Measurements from ENCODE around the gene ARID1B. TPM values are rescaled to one million over a fixed set of nuclear protein-coding genes. Genes with fewer than 3 reads are reported as not detected.
A peak's percentile ranks its signal among the peaks of the same experiment; 100 is the strongest.

ARID1B gene
- polyA plus RNA-seq, 1 donor, result 48.5 TPM

- no peak for DNase-seq
- Histone ChIP-seq H3K36me3 (ENCODE audit: control insufficient read depth, insufficient read depth, low read length) (no peaks in the 10 kb centered on the region), H3K27ac (ENCODE audit: low read length) (no peak overlapping the region), H3K4me1 (ENCODE audit: control insufficient read depth, insufficient read depth, low read length) (no peaks in the 10 kb centered on the region), H3K4me3 (ENCODE audit: low read length) (no peak overlapping the region), H3K27me3 (ENCODE audit: control insufficient read depth, insufficient read depth, low read length) (no peaks in the 10 kb centered on the region), H3K9me3 (ENCODE audit: control insufficient read depth, low read depth, low read length) (no peaks in the 10 kb centered on the region)
- WGBS (ENCODE audit: insufficient coverage, low lambda C conversion rate), result no CpG with 5 or more reads among the region's 6 CpGs
Observed at GRCh38 chr6:156887623-156888269, 110.6 kb downstream of the ARID1B start.

GRCh38 chr6:156889469-156889868 lies 112.3 kb downstream of the ARID1B start:
- no peak for DNase-seq
- H3K4me1 ChIP-seq (ENCODE audit: control insufficient read depth, insufficient read depth, low read length), result no peaks in the 10 kb centered on the region
- WGBS (ENCODE audit: insufficient coverage, low lambda C conversion rate), result 100% methylated on average over 2 of the region's 6 CpGs
- no peak overlapping the region for H3K4me3 ChIP-seq (ENCODE audit: low read length)
- no peak overlapping the region for H3K27ac ChIP-seq (ENCODE audit: low read length)
- H3K36me3 ChIP-seq (ENCODE audit: control insufficient read depth, insufficient read depth, low read length), result no peaks in the 10 kb centered on the region
- H3K27me3 ChIP-seq (ENCODE audit: control insufficient read depth, insufficient read depth, low read length), result no peaks in the 10 kb centered on the region
- H3K9me3 ChIP-seq (ENCODE audit: control insufficient read depth, low read depth, low read length), result no peaks in the 10 kb centered on the region

GRCh38 chr6:156889986-156890385 lies 112.8 kb downstream of the ARID1B start:
- H3K27ac ChIP-seq (ENCODE audit: low read length), result no peak overlapping the region
- no peak for DNase-seq
- H3K27me3 ChIP-seq (ENCODE audit: control insufficient read depth, insufficient read depth, low read length), result no peaks in the 10 kb centered on the region
- no peaks in the 10 kb centered on the region for H3K4me1 ChIP-seq (ENCODE audit: control insufficient read depth, insufficient read depth, low read length)
- no peak overlapping the region for H3K4me3 ChIP-seq (ENCODE audit: low read length)
- WGBS (ENCODE audit: insufficient coverage, low lambda C conversion rate), result 83% methylated on average over 2 of the region's 3 CpGs
- H3K36me3 ChIP-seq (ENCODE audit: control insufficient read depth, insufficient read depth, low read length), result no peaks in the 10 kb centered on the region
- H3K9me3 ChIP-seq (ENCODE audit: control insufficient read depth, low read depth, low read length), result no peaks in the 10 kb centered on the region

- 73% methylated on average over 2 of the region's 2 CpGs for WGBS (ENCODE audit: insufficient coverage, low lambda C conversion rate)
- H3K36me3 ChIP-seq (ENCODE audit: control insufficient read depth, insufficient read depth, low read length), result no peaks in the 10 kb centered on the region
- no peak overlapping the region for H3K4me3 ChIP-seq (ENCODE audit: low read length)
- H3K27me3 ChIP-seq (ENCODE audit: control insufficient read depth, insufficient read depth, low read length), result no peaks in the 10 kb centered on the region
- no peak for DNase-seq
- H3K4me1 ChIP-seq (ENCODE audit: control insufficient read depth, insufficient read depth, low read length), result no peaks in the 10 kb centered on the region
- no peaks in the 10 kb centered on the region for H3K9me3 ChIP-seq (ENCODE audit: control insufficient read depth, low read depth, low read length)
- H3K27ac ChIP-seq (ENCODE audit: low read length), result no peak overlapping the region
Observed at GRCh38 chr6:156890627-156891314, 113.6 kb downstream of the ARID1B start.

- 100% methylated on average over 1 of the region's 13 CpGs for WGBS (ENCODE audit: insufficient coverage, low lambda C conversion rate)
- H3K4me3 ChIP-seq (ENCODE audit: low read length), result no peak overlapping the region
- H3K9me3 ChIP-seq (ENCODE audit: control insufficient read depth, low read depth, low read length), result no peaks in the 10 kb centered on the region
Observed at GRCh38 chr6:156897907-156898531, 120.8 kb downstream of the ARID1B start.

GRCh38 chr6:156899071-156899470 lies 121.9 kb downstream of the ARID1B start:
- WGBS (ENCODE audit: insufficient coverage, low lambda C conversion rate), result no CpG with 5 or more reads among the region's 4 CpGs
- Histone ChIP-seq H3K27me3 (ENCODE audit: control insufficient read depth, insufficient read depth, low read length) (no peaks in the 10 kb centered on the region), H3K4me3 (ENCODE audit: low read length) (no peak overlapping the region), H3K36me3 (ENCODE audit: control insufficient read depth, insufficient read depth, low read length) (peaks cover 5% of the 10 kb centered on the region), H3K27ac (ENCODE audit: low read length) (no peak overlapping the region), H3K9me3 (ENCODE audit: control insufficient read depth, low read depth, low read length) (no peaks in the 10 kb centered on the region), H3K4me1 (ENCODE audit: control insufficient read depth, insufficient read depth, low read length) (no peaks in the 10 kb centered on the region)
- DNase-seq, result peak; percentile 11 to 53

More at GRCh38 chr6:156897907-156898531, 120.8 kb downstream of the ARID1B start:
- Histone ChIP-seq H3K36me3 (ENCODE audit: control insufficient read depth, insufficient read depth, low read length) (peaks cover 5% of the 10 kb centered on the region), H3K27ac (ENCODE audit: low read length) (no peak overlapping the region), H3K4me1 (ENCODE audit: control insufficient read depth, insufficient read depth, low read length) (no peaks in the 10 kb centered on the region), H3K27me3 (ENCODE audit: control insufficient read depth, insufficient read depth, low read length) (no peaks in the 10 kb centered on the region)
- DNase-seq, result no peak

GRCh38 chr6:156899532-156900135 lies 122.5 kb downstream of the ARID1B start:
- no peaks in the 10 kb centered on the region for H3K9me3 ChIP-seq (ENCODE audit: control insufficient read depth, low read depth, low read length)
- WGBS (ENCODE audit: insufficient coverage, low lambda C conversion rate), result 84% methylated on average over 2 of the region's 8 CpGs
- H3K27ac ChIP-seq (ENCODE audit: low read length), result no peak overlapping the region
- H3K4me1 ChIP-seq (ENCODE audit: control insufficient read depth, insufficient read depth, low read length), result no peaks in the 10 kb centered on the region
- H3K4me3 ChIP-seq (ENCODE audit: low read length), result no peak overlapping the region
- H3K27me3 ChIP-seq (ENCODE audit: control insufficient read depth, insufficient read depth, low read length), result no peaks in the 10 kb centered on the region
- H3K36me3 ChIP-seq (ENCODE audit: control insufficient read depth, insufficient read depth, low read length), result peaks cover 8% of the 10 kb centered on the region
- no peak for DNase-seq

GRCh38 chr6:156900292-156900691 lies 123.1 kb downstream of the ARID1B start:
- no peak for DNase-seq
- H3K4me1 ChIP-seq (ENCODE audit: control insufficient read depth, insufficient read depth, low read length), result no peaks in the 10 kb centered on the region
- no peak overlapping the region for H3K27ac ChIP-seq (ENCODE audit: low read length)
- H3K27me3 ChIP-seq (ENCODE audit: control insufficient read depth, insufficient read depth, low read length), result no peaks in the 10 kb centered on the region
- H3K36me3 ChIP-seq (ENCODE audit: control insufficient read depth, insufficient read depth, low read length), result peaks cover 8% of the 10 kb centered on the region
- no peak overlapping the region for H3K4me3 ChIP-seq (ENCODE audit: low read length)
- no peaks in the 10 kb centered on the region for H3K9me3 ChIP-seq (ENCODE audit: control insufficient read depth, low read depth, low read length)

- DNase-seq, result no peak
- no peak overlapping the region for H3K27ac ChIP-seq (ENCODE audit: low read length)
- H3K9me3 ChIP-seq (ENCODE audit: control insufficient read depth, low read depth, low read length), result no peaks in the 10 kb centered on the region
- H3K36me3 ChIP-seq (ENCODE audit: control insufficient read depth, insufficient read depth, low read length), result peaks cover 8% of the 10 kb centered on the region
- no peak overlapping the region for H3K4me3 ChIP-seq (ENCODE audit: low read length)
- H3K27me3 ChIP-seq (ENCODE audit: control insufficient read depth, insufficient read depth, low read length), result no peaks in the 10 kb centered on the region
- no CpG with 5 or more reads among the region's 9 CpGs for WGBS (ENCODE audit: insufficient coverage, low lambda C conversion rate)
- H3K4me1 ChIP-seq (ENCODE audit: control insufficient read depth, insufficient read depth, low read length), result no peaks in the 10 kb centered on the region
Observed at GRCh38 chr6:156901309-156902019, 124.3 kb downstream of the ARID1B start.

GRCh38 chr6:156902782-156903181 lies 125.6 kb downstream of the ARID1B start:
- Histone ChIP-seq H3K4me3 (ENCODE audit: low read length) (no peak overlapping the region), H3K27me3 (ENCODE audit: control insufficient read depth, insufficient read depth, low read length) (no peaks in the 10 kb centered on the region), H3K27ac (ENCODE audit: low read length) (no peak overlapping the region), H3K36me3 (ENCODE audit: control insufficient read depth, insufficient read depth, low read length) (peaks cover 8% of the 10 kb centered on the region), H3K4me1 (ENCODE audit: control insufficient read depth, insufficient read depth, low read length) (no peaks in the 10 kb centered on the region), H3K9me3 (ENCODE audit: control insufficient read depth, low read depth, low read length) (no peaks in the 10 kb centered on the region)
- DNase-seq, result no peak
- WGBS (ENCODE audit: insufficient coverage, low lambda C conversion rate), result 100% methylated on average over 1 of the region's 1 CpG
